Colonic mucosa (tissue), 4 donors: ENCODE data around the gene CADPS. TPM values are rescaled to one million over a fixed set of nuclear protein-coding genes. Genes with fewer than 3 reads are reported as not detected.

Experiments
- DNase-seq: peaks from one replicate; pipeline ENCODE4 v3.0.0-alpha.2; 2020
- H3K27ac ChIP-seq: fragments of 200-600 bp; one replicate; pipeline ENCODE4 v1.8.0; 2021
- H3K27me3 ChIP-seq: fragments of 200-600 bp; one replicate; pipeline ENCODE4 v1.8.0; 2021
- H3K36me3 ChIP-seq: fragments of 200-600 bp; one replicate; pipeline ENCODE4 v1.8.0; 2021
- H3K4me1 ChIP-seq: fragments of 200-600 bp; one replicate; pipeline ENCODE4 v1.8.0; 2021; ENCODE audit warnings: mild to moderate bottlenecking
- H3K4me3 ChIP-seq: fragments of 200-600 bp; one replicate; pipeline ENCODE4 v1.8.0; 2021
- H3K9ac ChIP-seq, 2 donors: one replicate each; pipeline ENCODE4 v1.7.0; 2013; ENCODE audit warnings: control low read depth in 2 of 2, low read depth in 2 of 2, low read length in 2 of 2
- H3K9me3 ChIP-seq: fragments of 200-600 bp; one replicate; pipeline ENCODE4 v1.8.0; 2021
- CTCF ChIP-seq: fragments of 200-600 bp; IDR thresholded peaks from one replicate; pipeline ENCODE4 v1.8.0; 2022; ENCODE audit warnings: antibody characterized with exemption, mild to moderate bottlenecking
- intact Hi-C: fragments of 100-400 bp; cut with DNase I; formaldehyde crosslinking; loops from one replicate; pipeline ENCODE4 v1.14.1; 2022
- total RNA-seq, 2 donors: library from RNA; stranded (reverse); fragmentation: NEBNext Ultra II Directional in 1 of 2; extraction: Animal tissue kit (Norgen Biotek cat#: 25700) in 1 of 2; gene quantifications; one replicate each; pipeline ENCODE4 v1.2.1, GENCODE V29; 2021
- donor health status: healthy.
- donor health status: DM: no; HTN: no; CAD: no.
- donor health status: DM: no; HTN: no; CAD: no.

The CADPS gene
- total RNA-seq, 2 donors from 2014 or later = 2.9 to 6.1 TPM

DNA sequence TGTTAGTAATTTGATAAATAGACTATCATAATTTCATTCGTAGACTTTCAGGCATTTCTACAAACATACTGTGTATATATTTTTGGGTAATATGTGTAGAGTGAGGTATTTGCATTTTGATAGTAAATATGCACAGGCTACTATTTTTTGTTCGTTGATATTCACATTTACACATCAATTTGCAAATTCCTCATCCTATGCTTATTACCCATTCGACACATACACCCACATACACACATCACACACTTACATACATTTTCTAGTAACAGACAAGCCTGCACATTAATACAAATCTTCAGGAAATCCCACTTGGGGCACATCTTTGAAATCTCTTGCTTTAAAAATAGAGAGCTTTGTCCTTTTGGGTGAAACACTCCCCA, 373.9 kb downstream of the CADPS start:
- no peak for TF ChIP-seq CTCF
- Histone ChIP-seq H3K27me3 (no peaks in the 10 kb centered on the region), H3K36me3 (no peaks in the 10 kb centered on the region), H3K27ac (no peak overlapping the region), H3K4me1 (no peaks in the 10 kb centered on the region), H3K9me3 (no peaks in the 10 kb centered on the region), H3K4me3 (no peak overlapping the region), H3K9ac (no peak overlapping the region)
- DNase-seq = no peak
- intact Hi-C loops = no loop called here

DNA sequence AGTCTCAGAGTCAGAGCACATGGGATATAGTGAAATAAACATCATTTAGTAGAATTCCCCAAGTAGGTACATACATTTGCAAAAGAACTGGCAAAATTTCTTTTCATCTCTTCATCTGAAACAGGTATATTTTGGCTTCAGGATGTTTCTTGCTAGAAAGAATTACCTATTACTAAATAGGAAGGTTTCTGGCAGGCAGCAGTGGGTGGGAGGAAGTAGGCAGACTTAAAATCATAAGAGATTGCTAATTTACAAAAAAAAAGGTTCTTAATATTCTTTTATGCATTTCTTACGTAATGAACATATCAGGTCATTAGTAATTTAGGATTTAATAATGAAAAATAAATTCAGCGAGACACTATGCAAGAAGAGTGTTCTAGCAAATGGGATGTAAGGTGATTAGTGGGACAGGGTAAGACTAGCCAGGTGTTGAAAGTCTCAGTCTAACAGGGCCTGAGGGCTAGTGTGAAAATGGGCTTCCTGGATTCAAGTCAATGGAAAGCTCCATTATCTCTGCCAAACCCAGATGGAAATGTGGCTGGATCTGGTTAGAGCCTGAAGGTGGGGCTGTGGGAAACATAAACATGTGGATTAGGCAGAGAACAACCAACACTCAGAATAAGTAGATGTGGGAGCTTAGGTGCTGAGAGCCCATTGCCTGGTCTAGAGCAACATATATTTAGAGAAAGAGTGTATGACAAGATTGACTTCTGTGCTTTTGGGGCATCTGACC, 374.5 kb downstream of the CADPS start:
- intact Hi-C loops = no loop called here
- DNase-seq = no peak

GRCh38 chr3:62497156-62497555, 378.1 kb downstream of the CADPS start:
- DNase-seq = no peak
- intact Hi-C loops = no loop called here
- H3K27me3 ChIP-seq = no peaks in the 10 kb centered on the region
- H3K4me3 ChIP-seq = no peak overlapping the region
- no peak overlapping the region for H3K9ac ChIP-seq
- no peaks in the 10 kb centered on the region for H3K36me3 ChIP-seq
- no peaks in the 10 kb centered on the region for H3K9me3 ChIP-seq
- H3K4me1 ChIP-seq = no peaks in the 10 kb centered on the region
- H3K27ac ChIP-seq = no peak overlapping the region
- no peak for TF ChIP-seq CTCF

More for the DNA sequence above, 374.5 kb downstream of the CADPS start:
- Histone ChIP-seq H3K9ac (no peak overlapping the region), H3K4me1 (no peaks in the 10 kb centered on the region), H3K9me3 (no peaks in the 10 kb centered on the region), H3K4me3 (no peak overlapping the region), H3K27me3 (no peaks in the 10 kb centered on the region), H3K36me3 (no peaks in the 10 kb centered on the region), H3K27ac (no peak overlapping the region)
- TF ChIP-seq CTCF = no peak

- Histone ChIP-seq H3K9ac (no peak overlapping the region), H3K27me3 (no peaks in the 10 kb centered on the region), H3K4me1 (no peaks in the 10 kb centered on the region), H3K9me3 (no peaks in the 10 kb centered on the region), H3K4me3 (no peak overlapping the region), H3K36me3 (no peaks in the 10 kb centered on the region), H3K27ac (no peak overlapping the region)
- no peak for TF ChIP-seq CTCF
- intact Hi-C loops = no loop called here
- DNase-seq = no peak
These were observed 378.7 kb downstream of the CADPS start for GRCh38 chr3:62496503-62496902.

DNA sequence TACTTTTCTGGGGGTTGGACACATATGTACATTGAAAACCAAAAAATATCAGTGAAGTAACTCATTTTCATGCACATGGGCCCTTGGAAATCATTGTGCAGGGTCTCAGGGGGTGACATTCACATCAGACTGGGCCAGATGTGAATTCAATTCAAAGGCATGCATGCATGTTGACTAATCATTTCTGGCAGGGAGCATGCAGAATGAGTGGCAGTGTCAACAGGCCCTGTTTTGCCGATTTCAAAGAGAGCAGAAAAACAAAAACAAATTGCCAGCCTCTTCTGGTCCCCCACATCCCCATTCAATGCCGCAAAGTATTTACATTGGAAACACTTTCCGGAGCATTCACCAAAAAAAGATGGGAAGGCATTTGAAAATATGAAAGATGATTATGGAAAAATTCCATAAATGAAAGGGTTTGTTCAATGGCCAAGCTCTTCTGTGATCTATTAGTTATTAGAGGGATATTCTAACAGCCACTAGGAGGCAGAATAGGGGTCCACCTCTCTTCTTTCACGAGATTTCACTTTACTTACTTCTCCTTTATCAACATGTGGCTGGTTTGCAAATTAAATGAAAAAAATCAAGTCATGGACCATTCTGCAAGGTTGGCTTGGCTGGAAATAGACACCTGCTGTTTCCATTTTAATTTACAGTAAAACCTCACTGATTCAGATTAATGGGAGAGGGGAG, 382.0 kb downstream of the CADPS start:
- intact Hi-C loops = no loop called here
- no peak for TF ChIP-seq CTCF
- H3K9ac ChIP-seq = no peak overlapping the region
- H3K4me3 ChIP-seq = no peak overlapping the region
- H3K27me3 ChIP-seq = no peaks in the 10 kb centered on the region
- no peaks in the 10 kb centered on the region for H3K36me3 ChIP-seq
- DNase-seq = no peak
- H3K27ac ChIP-seq = no peak overlapping the region
- H3K9me3 ChIP-seq = no peaks in the 10 kb centered on the region
- H3K4me1 ChIP-seq = no peaks in the 10 kb centered on the region
